ACC112 (cell line): ENCODE measurements around the gene PRTFDC1.
A peak's percentile ranks its signal among the peaks of the same experiment; 100 is the strongest.
"Not testable (repeated sequence)": the region's sequence is repeated elsewhere in the genome, so short reads cannot be mapped to it uniquely, and the experiment has no call there.

Experiments used
- H2AFZ ChIP-seq: fragments of 200-600 bp; sonication (generic); one replicate; pipeline ENCODE4 v1.6.0; 2017; ENCODE audit warnings: antibody characterized with exemption, low read length; ENCODE audit not compliant: unreplicated experiment
- H3K27ac ChIP-seq: fragments of 200-600 bp; sonication (generic); 2 replicates; pipeline ENCODE4 v1.5.1; 2014; ENCODE audit warnings: low read depth, mild to moderate bottlenecking, antibody characterized with exemption, low read length, moderate library complexity
- H3K27me3 ChIP-seq: fragments of 200-600 bp; sonication (generic); 2 replicates; pipeline ENCODE4 v1.6.1; 2014; ENCODE audit warnings: mild to moderate bottlenecking, antibody characterized with exemption, low read length, moderate library complexity, mixed read lengths; ENCODE audit not compliant: insufficient read depth
- H3K36me3 ChIP-seq: fragments of 200-600 bp; sonication (generic); 2 replicates; pipeline ENCODE4 v1.6.1; 2016; ENCODE audit warnings: mild to moderate bottlenecking, antibody characterized with exemption, low read length, moderate library complexity, mixed read lengths; ENCODE audit not compliant: insufficient read depth
- H3K4me1 ChIP-seq: fragments of 200-600 bp; sonication (generic); one replicate; pipeline ENCODE4 v1.6.1; 2016; ENCODE audit warnings: low read length, mixed read lengths; ENCODE audit not compliant: insufficient read depth, unreplicated experiment, control insufficient read depth
- H3K4me3 ChIP-seq: fragments of 200-600 bp; sonication (generic); 2 replicates; pipeline ENCODE4 v1.5.1; 2014; ENCODE audit warnings: mild to moderate bottlenecking, low read depth, low read length
- H3K79me2 ChIP-seq: fragments of 200-600 bp; sonication (generic); one replicate; pipeline ENCODE4 v1.6.0; 2016; ENCODE audit warnings: low read length; ENCODE audit not compliant: control insufficient read depth, unreplicated experiment, insufficient read depth

PRTFDC1 gene

DNA sequence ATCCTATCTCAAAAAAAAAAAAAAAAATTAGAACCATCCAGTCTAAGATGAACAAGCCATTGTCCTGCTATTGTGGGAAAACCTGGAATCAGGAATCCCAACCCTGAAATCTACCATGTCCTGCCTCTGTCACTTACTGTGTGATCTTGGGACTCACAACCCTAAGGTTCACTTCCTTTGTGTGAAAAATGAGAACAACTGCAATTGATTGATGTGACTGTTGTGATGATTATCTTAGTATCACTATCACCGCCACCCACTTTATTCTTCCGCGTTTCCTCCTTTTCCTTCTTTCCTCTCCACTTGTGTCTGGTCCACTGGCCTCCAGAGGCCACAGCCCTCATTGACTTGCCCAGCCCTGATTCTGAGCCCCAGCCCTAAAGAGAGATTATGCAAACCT is 12.6 kb upstream of the PRTFDC1 start:
- Histone ChIP-seq H3K4me1 (peaks cover 9% of the 10 kb centered on the region), H3K79me2 (no peaks in the 10 kb centered on the region), H3K36me3 (no peaks in the 10 kb centered on the region), H2AFZ (no peak overlapping the region), H3K27me3 (no peaks in the 10 kb centered on the region), H3K27ac (no peak overlapping the region), H3K4me3 (no peak overlapping the region)

- Histone ChIP-seq H3K4me1 (peaks cover 18% of the 10 kb centered on the region), H3K4me3 (no peak overlapping the region), H3K27me3 (no peaks in the 10 kb centered on the region), H2AFZ (no peak overlapping the region), H3K79me2 (no peaks in the 10 kb centered on the region), H3K27ac (no peak overlapping the region), H3K36me3 (no peaks in the 10 kb centered on the region)
Observed at GRCh38 chr10:24963521-24964041, 11.2 kb upstream of the PRTFDC1 start.

DNA sequence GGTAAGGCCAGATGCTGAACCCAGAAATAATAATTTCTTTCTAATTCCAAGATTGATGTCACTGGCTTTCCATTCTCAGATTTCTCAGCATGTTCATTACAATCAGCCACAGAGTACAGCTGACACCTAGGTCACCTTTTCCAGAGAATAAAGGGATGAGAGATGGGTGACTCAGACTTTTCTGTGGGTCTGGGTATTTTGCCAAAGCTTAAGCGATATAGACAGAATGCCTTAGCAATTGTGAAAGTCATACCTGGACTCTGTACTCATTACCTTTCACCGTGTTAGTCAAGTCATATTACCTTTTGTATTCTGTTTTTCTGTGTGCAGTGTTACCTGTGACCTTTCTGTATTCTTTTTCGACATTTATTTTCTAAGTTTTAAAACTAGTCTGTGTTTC is 10.6 kb upstream of the PRTFDC1 start:
- no peaks in the 10 kb centered on the region for H3K27me3 ChIP-seq
- no peaks in the 10 kb centered on the region for H3K79me2 ChIP-seq
- H3K4me1 ChIP-seq = peaks cover 23% of the 10 kb centered on the region
- no peaks in the 10 kb centered on the region for H3K36me3 ChIP-seq
- H3K4me3 ChIP-seq = no peak overlapping the region
- no peak overlapping the region for H2AFZ ChIP-seq
- H3K27ac ChIP-seq = no peak overlapping the region

DNA sequence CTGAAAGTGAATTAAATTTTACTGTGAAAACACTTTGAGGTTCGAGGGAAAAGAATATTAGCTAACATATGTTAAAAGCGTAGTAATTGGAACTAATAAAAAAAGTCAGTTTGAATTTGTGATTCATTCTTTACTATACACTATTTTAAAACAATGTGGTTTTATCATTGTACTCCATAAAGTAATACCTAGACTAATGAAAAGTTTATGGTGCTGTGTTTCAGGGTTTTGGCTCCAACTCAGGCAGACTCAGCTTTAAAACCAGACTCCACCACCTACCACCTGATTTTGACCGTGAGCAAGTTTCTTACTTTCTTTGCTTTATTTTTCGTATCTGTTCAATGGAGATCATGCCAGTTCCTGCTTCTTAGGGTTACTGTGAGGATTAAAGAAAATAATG is 9.2 kb upstream of the PRTFDC1 start:
- H3K79me2 ChIP-seq = no peaks in the 10 kb centered on the region
- no peak overlapping the region for H3K27ac ChIP-seq
- H3K36me3 ChIP-seq = no peaks in the 10 kb centered on the region
- H3K4me3 ChIP-seq = no peak overlapping the region
- H2AFZ ChIP-seq = no peak overlapping the region
- peaks cover 34% of the 10 kb centered on the region for H3K4me1 ChIP-seq
- no peaks in the 10 kb centered on the region for H3K27me3 ChIP-seq

- Histone ChIP-seq H3K79me2 (no peaks in the 10 kb centered on the region), H3K27ac (peak overlapping the region; percentile 99), H3K4me3 (no peak overlapping the region), H2AFZ (peak overlapping the region; percentile 47), H3K27me3 (no peaks in the 10 kb centered on the region), H3K36me3 (no peaks in the 10 kb centered on the region), H3K4me1 (peaks cover 34% of the 10 kb centered on the region)
Observed at GRCh38 chr10:24959382-24959730, 7.0 kb upstream of the PRTFDC1 start.

DNA sequence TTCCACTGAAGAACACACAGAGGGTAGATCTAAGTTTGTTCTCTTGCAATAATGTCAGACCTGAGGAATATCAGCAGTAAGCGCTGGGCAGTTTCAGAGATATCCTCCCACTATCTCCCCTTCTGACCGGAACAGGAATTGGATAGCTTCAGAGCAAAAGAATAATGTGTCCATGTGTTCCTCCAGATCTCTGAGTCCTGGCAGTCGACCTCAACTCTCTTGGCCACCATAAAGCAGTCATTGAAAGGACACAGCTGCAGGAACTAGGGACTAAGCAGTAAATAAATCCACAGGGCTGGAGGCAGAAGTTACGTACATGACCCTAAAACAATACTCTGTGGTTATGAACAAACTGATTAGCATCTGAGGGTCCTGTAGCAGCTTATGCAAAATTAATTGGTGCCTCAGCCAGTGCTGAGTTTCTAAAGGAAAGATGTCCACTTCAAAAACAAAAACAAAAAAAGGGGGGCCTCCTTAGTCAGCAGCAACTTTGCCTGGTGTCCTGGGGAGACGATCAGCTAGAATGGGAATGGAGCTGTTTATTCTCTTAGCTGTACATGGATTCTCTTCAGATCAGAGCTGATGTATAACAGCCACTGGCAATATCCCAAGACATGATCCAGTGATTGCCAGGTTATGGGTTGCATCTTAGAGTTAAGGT is 6.4 kb upstream of the PRTFDC1 start:
- peak overlapping the region; percentile 99 for H3K27ac ChIP-seq
- H3K4me3 ChIP-seq = peak overlapping the region; percentile 49
- H2AFZ ChIP-seq = peak overlapping the region; percentile 47
- peaks cover 40% of the 10 kb centered on the region for H3K4me1 ChIP-seq
- H3K36me3 ChIP-seq = no peaks in the 10 kb centered on the region
- no peaks in the 10 kb centered on the region for H3K27me3 ChIP-seq
- peaks cover 5% of the 10 kb centered on the region for H3K79me2 ChIP-seq

GRCh38 chr10:24958091-24958720 is 5.8 kb upstream of the PRTFDC1 start:
- H2AFZ ChIP-seq = peak overlapping the region; percentile 47

DNA sequence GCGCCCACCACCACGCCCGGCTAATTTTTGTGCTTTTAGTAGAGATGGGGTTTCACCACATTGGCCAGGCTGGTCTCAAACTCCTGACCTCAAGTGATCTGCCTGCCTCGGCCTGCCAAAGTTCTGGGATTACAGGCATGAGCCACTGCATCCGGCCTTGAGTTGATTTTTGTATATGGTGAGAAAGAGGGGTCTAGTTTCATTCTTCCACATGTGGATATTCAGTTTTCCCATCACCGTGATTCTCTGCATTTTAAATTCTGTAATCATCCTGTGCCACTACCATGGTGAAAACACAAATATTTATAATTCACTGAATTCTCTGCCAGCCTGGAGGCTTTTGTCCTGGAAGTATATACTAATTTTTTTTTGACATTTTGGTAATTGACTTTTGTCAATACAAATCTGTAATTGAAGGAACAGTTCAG is 5.2 kb upstream of the PRTFDC1 start:
- Histone ChIP-seq H2AFZ (peak overlapping the region; percentile 35), H3K4me3 (peak overlapping the region; percentile 54), H3K27ac (peak overlapping the region; percentile 99), H3K4me1 (peaks cover 41% of the 10 kb centered on the region)
- not testable (repeated sequence) for H3K36me3 ChIP-seq, H3K79me2 ChIP-seq, H3K27me3 ChIP-seq

More at GRCh38 chr10:24958091-24958720, 5.8 kb upstream of the PRTFDC1 start:
- Histone ChIP-seq H3K36me3 (no peaks in the 10 kb centered on the region), H3K4me3 (peak overlapping the region; percentile 54), H3K27ac (peak overlapping the region; percentile 99), H3K79me2 (peaks cover 8% of the 10 kb centered on the region), H3K4me1 (peaks cover 46% of the 10 kb centered on the region), H3K27me3 (no peaks in the 10 kb centered on the region)

DNA sequence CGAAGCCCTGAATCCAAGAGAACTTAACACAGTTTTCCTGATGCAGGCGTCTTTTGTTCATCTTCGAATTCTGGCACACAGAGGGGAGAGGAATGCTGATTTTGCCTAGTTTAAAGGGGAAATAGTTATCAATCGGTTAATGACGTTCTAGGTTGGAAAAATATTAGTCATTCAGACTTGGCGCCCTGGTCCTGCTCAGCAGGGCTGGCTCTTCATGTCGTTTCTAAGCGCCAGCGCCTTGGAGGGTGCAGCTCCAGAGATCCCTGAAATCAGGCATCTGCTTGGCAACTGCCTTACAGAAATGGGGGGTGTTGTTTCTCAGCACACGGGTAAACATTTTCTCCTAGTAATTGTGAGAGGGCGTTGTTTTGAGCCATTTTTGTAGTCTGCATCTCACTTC is 1.3 kb upstream of the PRTFDC1 start:
- Histone ChIP-seq H3K4me3 (peak overlapping the region; percentile 78), H2AFZ (peak overlapping the region; percentile 8), H3K27ac (peak overlapping the region; percentile 67), H3K36me3 (no peaks in the 10 kb centered on the region), H3K4me1 (peaks cover 37% of the 10 kb centered on the region), H3K27me3 (no peaks in the 10 kb centered on the region), H3K79me2 (peaks cover 23% of the 10 kb centered on the region)

GRCh38 chr10:24952707-24953645 is 570 bp upstream of the PRTFDC1 start:
- Histone ChIP-seq H3K27me3 (no peaks in the 10 kb centered on the region), H3K4me3 (peak overlapping the region; percentile 78), H3K4me1 (peaks cover 34% of the 10 kb centered on the region), H2AFZ (peak overlapping the region; percentile 8), H3K27ac (peak overlapping the region; percentile 67), H3K79me2 (peaks cover 25% of the 10 kb centered on the region), H3K36me3 (no peaks in the 10 kb centered on the region)
